OCI-LY1 (cell line): Measurements from ENCODE around the gene COX6A1.

Experiments
- H2AFZ ChIP-seq: fragments of 200-600 bp; sonication (generic), shearing (Covaris generic); 2 replicates; pipeline ENCODE4 v1.6.0; 2014; ENCODE audit warnings: antibody characterized with exemption, mild to moderate bottlenecking, low read length
- H3F3A ChIP-seq: fragments of 200-600 bp; sonication (generic), shearing (Covaris generic); 2 replicates; pipeline ENCODE4 v1.6.0; 2014; ENCODE audit warnings: mild to moderate bottlenecking, antibody characterized with exemption, low read length, moderate library complexity; ENCODE audit not compliant: insufficient read depth
- H3K27ac ChIP-seq: fragments of 200-600 bp; sonication (generic); 2 replicates; pipeline ENCODE4 v1.5.1; 2014; ENCODE audit warnings: low read length, mixed run types, mild to moderate bottlenecking, low read depth; ENCODE audit not compliant: poor library complexity, severe bottlenecking
- H3K27me3 ChIP-seq: fragments of 200-600 bp; sonication (generic); 2 replicates; pipeline ENCODE4 v1.6.0; 2014; ENCODE audit warnings: antibody characterized with exemption, mild to moderate bottlenecking, low read length, moderate library complexity; ENCODE audit not compliant: insufficient read depth
- H3K36me3 ChIP-seq: fragments of 200-600 bp; sonication (generic); 2 replicates; pipeline ENCODE4 v1.6.1; 2014; ENCODE audit warnings: mild to moderate bottlenecking, antibody characterized with exemption, low read length, moderate library complexity, mixed read lengths; ENCODE audit not compliant: insufficient read depth
- H3K4me1 ChIP-seq: fragments of 200-600 bp; sonication (generic); 2 replicates; pipeline ENCODE4 v1.5.1; 2014; ENCODE audit warnings: mild to moderate bottlenecking, low read length, moderate library complexity; ENCODE audit not compliant: insufficient read depth, severe bottlenecking
- H3K4me2 ChIP-seq: fragments of 200-600 bp; sonication (generic), shearing (Covaris generic); 2 replicates; pipeline ENCODE4 v1.6.1; 2014; ENCODE audit warnings: low read length
- H3K4me3 ChIP-seq: fragments of 200-600 bp; sonication (generic); 2 replicates; pipeline ENCODE4 v1.5.1; 2014; ENCODE audit warnings: low read length, low read depth, mild to moderate bottlenecking, mixed read lengths; ENCODE audit not compliant: poor library complexity, severe bottlenecking
- H3K79me2 ChIP-seq: fragments of 200-600 bp; shearing (Covaris generic); 2 replicates; pipeline ENCODE4 v1.6.1; 2016; ENCODE audit warnings: mixed run types, low read length, mixed read lengths; ENCODE audit not compliant: insufficient read depth
- H3K9ac ChIP-seq: fragments of 200-600 bp; sonication (generic), shearing (Covaris generic); 2 replicates; pipeline ENCODE4 v1.6.1; 2014; ENCODE audit warnings: mild to moderate bottlenecking, low read length, mixed read lengths
- H3K9me2 ChIP-seq: fragments of 200-600 bp; sonication (generic), shearing (Covaris generic); 2 replicates; pipeline ENCODE4 v1.6.1; 2014; ENCODE audit warnings: low read depth, mild to moderate bottlenecking, low read length, mixed read lengths
- H3K9me3 ChIP-seq: fragments of 200-600 bp; shearing (Covaris generic); 2 replicates; pipeline ENCODE4 v1.6.1; 2014; ENCODE audit warnings: low read length, mixed read lengths
- H4K20me1 ChIP-seq: fragments of 200-600 bp; sonication (generic), shearing (Covaris generic); 2 replicates; pipeline ENCODE4 v1.6.0; 2016; ENCODE audit warnings: mild to moderate bottlenecking, low read length; ENCODE audit not compliant: insufficient read depth
- EZH2 ChIP-seq: fragments of 200-600 bp; sonication (generic), shearing (Covaris generic); IDR thresholded peaks from 2 replicates; pipeline ENCODE4 v1.8.0; 2017; ENCODE audit warnings: borderline replicate concordance, mixed run types, mild to moderate bottlenecking, antibody characterized with exemption, low read length, moderate library complexity, mixed read lengths
- TF ChIP-seq, protein P1 (sequence below): fragments of 200-600 bp; sonication (generic), shearing (Covaris generic); IDR thresholded peaks from 2 replicates; pipeline ENCODE4 v1.5.1; 2017; ENCODE audit warnings: mild to moderate bottlenecking, antibody characterized with exemption, low read length, moderate library complexity, mixed read lengths

COX6A1 gene

DNA sequence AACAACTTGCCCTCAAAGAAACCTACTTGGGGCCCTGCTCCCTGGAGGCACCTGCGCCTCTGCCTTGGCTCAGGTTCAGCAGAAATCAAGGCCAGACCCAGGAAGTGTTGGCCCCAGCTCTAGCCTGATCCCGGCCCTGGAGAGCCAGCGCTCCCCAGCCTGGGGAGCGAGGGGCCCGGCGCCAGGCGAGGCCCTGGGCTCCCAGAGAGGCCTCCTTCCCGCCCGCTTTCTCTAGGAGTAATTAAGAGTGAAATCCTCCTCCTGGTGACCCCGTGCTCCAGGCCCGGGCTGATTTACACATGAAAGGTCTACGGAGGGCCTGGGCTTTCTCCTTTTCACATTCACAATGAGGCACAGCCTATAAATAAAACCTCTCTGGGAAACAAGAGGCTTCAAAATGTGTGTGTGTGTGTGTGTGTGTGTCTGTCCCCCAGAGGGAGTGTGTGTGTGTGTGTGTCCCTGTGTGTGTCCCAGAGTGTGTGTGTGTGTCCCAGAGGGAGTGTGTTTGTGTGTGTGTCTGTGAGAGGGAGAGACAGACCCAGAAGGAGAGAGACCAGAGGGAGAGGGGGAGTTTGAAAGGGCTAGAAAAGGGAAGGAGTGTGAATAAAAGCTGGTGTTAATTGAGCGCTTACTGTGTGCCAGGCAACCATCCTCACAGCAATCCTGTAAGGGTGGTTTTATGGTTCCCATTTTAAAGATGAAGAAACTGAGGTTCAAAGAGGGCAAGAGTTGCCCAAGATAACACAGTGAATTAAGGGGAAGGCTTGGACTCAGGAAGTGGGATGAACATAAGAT is 23.8 kb upstream of the COX6A1 start:
- no peak overlapping the region for H3K27ac ChIP-seq
- no peaks in the 10 kb centered on the region for H3K79me2 ChIP-seq
- no peaks in the 10 kb centered on the region for H3F3A ChIP-seq

DNA sequence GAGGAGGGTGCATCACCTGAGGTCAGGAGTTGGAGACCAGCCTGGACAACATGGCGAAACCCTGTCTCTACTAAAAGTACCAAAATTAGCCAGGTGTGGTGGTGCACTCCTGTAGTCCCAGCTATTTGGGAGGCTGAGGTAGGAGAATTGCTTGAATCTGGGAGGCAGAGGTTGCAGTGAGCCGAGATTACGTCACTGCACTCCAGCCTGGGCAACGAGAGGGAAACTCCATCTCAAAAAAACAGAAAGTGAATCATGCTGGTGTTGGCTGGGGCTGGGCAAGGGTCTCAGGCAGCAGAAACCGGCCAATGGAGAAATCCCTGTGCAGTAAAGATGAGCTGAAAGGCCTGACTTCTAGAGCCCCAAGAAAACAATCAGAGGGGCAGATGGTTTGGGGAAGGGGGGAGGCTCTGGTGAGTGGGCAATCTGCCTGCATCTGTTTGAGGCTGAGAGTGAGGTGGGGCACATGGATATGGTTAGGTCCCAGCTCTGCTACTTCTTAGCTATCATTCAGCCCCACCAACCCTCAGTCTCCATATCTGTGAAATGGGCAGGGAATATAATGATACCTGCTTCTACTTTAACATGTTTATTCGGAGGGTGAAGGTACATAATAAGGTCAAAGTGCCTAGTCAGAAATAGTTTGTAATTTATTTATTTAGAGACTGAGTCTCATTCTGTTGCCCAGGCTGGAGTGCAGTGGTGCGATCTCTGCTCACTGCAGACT is 21.3 kb upstream of the COX6A1 start:
- Histone ChIP-seq H3K27me3 (no peaks in the 10 kb centered on the region), H3K27ac (no peak overlapping the region), H3K9me2 (no peaks in the 10 kb centered on the region), H3F3A (no peaks in the 10 kb centered on the region), H2AFZ (no peak overlapping the region), H3K4me1 (no peaks in the 10 kb centered on the region), H3K36me3 (no peaks in the 10 kb centered on the region), H3K79me2 (no peaks in the 10 kb centered on the region), H4K20me1 (no peaks in the 10 kb centered on the region), H3K9ac (no peak overlapping the region), H3K4me3 (no peak overlapping the region), H3K4me2 (no peak overlapping the region), H3K9me3 (no peaks in the 10 kb centered on the region)
- TF ChIP-seq, protein P1, sequence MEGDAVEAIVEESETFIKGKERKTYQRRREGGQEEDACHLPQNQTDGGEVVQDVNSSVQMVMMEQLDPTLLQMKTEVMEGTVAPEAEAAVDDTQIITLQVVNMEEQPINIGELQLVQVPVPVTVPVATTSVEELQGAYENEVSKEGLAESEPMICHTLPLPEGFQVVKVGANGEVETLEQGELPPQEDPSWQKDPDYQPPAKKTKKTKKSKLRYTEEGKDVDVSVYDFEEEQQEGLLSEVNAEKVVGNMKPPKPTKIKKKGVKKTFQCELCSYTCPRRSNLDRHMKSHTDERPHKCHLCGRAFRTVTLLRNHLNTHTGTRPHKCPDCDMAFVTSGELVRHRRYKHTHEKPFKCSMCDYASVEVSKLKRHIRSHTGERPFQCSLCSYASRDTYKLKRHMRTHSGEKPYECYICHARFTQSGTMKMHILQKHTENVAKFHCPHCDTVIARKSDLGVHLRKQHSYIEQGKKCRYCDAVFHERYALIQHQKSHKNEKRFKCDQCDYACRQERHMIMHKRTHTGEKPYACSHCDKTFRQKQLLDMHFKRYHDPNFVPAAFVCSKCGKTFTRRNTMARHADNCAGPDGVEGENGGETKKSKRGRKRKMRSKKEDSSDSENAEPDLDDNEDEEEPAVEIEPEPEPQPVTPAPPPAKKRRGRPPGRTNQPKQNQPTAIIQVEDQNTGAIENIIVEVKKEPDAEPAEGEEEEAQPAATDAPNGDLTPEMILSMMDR: no peak
- no peak for TF ChIP-seq EZH2

More for the DNA sequence above, 23.8 kb upstream of the COX6A1 start:
- Histone ChIP-seq H3K9ac (no peak overlapping the region), H4K20me1 (no peaks in the 10 kb centered on the region), H3K27me3 (no peaks in the 10 kb centered on the region), H3K4me1 (no peaks in the 10 kb centered on the region), H3K9me2 (no peaks in the 10 kb centered on the region), H3K9me3 (no peaks in the 10 kb centered on the region), H3K36me3 (no peaks in the 10 kb centered on the region), H3K4me2 (no peak overlapping the region), H2AFZ (no peak overlapping the region), H3K4me3 (no peak overlapping the region)
- TF ChIP-seq, protein P1: no peak
- no peak for TF ChIP-seq EZH2

DNA sequence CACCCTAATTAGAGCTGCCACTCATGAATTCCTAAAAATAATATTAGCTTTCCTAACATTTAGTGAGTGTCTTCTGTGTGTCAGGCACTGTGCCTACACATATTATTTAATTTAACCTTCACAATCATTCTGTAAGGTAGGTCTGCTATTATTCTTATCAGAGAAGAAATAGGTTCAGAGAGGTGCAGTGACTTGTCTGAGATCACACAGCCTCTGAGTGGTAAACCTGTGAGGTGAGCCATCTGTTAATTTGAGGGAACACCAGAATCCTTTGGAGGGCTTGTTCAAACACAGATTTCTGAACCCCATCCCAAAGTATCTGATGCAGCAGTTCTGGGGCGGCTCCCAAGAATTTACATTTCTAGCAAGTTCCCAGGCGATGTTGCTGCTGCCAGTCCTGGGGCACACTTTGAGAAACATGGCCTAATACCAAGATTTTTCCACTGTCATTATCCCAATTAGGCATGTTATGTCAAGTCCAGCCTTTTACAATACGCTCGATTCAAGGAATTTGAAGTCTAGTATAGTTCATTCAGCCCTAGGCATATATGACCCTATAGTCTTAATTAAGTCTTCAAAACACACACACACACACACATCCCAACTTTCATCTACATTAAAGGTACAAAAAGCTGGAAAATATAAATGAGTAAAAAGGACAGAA is 19.9 kb upstream of the COX6A1 start:
- Histone ChIP-seq H3K4me1 (no peaks in the 10 kb centered on the region), H4K20me1 (no peaks in the 10 kb centered on the region), H3K9ac (no peak overlapping the region), H3K36me3 (no peaks in the 10 kb centered on the region), H3K27me3 (no peaks in the 10 kb centered on the region), H3K4me3 (no peak overlapping the region), H2AFZ (no peak overlapping the region), H3K79me2 (no peaks in the 10 kb centered on the region), H3K27ac (no peak overlapping the region), H3K4me2 (no peak overlapping the region), H3K9me2 (no peaks in the 10 kb centered on the region), H3F3A (no peaks in the 10 kb centered on the region), H3K9me3 (no peaks in the 10 kb centered on the region)
- no peak for TF ChIP-seq EZH2
